ENCODE measurements around the gene XKR3.

DNA sequence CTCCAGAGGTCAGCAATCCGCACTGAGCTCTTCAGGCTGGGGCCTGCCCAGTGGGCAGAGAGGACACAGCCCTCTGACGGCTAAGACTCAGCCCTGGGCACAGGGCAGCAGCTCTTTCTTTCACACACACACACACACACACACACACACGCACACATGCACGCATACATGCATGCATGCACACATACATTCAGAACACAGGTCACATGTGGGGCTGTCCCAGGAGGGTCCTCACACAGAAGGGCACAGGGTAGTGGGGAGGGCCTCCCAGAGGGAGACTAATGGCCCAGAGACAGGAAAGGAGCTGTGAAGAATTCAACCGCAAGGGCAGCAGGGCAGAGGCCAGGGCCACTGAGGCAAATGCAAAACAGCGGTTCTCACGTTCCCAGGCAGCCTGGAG lies 20.3 kb upstream of the XKR3 start:
- TF ChIP-seq POLR2A (IDR thresholded peaks at IDR 0.05), result no peak
- TF ChIP-seq, protein P1, sequence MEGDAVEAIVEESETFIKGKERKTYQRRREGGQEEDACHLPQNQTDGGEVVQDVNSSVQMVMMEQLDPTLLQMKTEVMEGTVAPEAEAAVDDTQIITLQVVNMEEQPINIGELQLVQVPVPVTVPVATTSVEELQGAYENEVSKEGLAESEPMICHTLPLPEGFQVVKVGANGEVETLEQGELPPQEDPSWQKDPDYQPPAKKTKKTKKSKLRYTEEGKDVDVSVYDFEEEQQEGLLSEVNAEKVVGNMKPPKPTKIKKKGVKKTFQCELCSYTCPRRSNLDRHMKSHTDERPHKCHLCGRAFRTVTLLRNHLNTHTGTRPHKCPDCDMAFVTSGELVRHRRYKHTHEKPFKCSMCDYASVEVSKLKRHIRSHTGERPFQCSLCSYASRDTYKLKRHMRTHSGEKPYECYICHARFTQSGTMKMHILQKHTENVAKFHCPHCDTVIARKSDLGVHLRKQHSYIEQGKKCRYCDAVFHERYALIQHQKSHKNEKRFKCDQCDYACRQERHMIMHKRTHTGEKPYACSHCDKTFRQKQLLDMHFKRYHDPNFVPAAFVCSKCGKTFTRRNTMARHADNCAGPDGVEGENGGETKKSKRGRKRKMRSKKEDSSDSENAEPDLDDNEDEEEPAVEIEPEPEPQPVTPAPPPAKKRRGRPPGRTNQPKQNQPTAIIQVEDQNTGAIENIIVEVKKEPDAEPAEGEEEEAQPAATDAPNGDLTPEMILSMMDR (IDR thresholded peaks at IDR 0.05), result no peak

All from Peyer's patch (tissue), 4 donors.